Measurements from ENCODE around the gene GLYR1. TPM values are rescaled to one million over a fixed set of nuclear protein-coding genes. Genes with fewer than 3 reads are reported as not detected.

The GLYR1 gene
- total RNA-seq, 2 donors from 2014 or later, result 99.3 to 108 TPM

- Mint-ChIP-seq H3K4me1 (peaks cover 13% of the 10 kb centered on the region), H3K4me3 (no peak overlapping the region), H3K36me3 (ENCODE audit: low read depth) (peaks cover 58% of the 10 kb centered on the region), H3K27me3 (ENCODE audit: insufficient read depth) (no peaks in the 10 kb centered on the region), H3K9me3 (no peaks in the 10 kb centered on the region), H3K27ac (peak overlapping the region; percentile 20)
- Histone ChIP-seq H3K36me3 (ENCODE audit: control insufficient read depth, insufficient read depth, low read length) (peaks cover 68% of the 10 kb centered on the region), H3K27ac (ENCODE audit: low read depth, low read length) (no peak overlapping the region), H3K4me1 (ENCODE audit: control insufficient read depth, insufficient read depth, low read length) (peaks cover 8% of the 10 kb centered on the region), H3K9me3 (ENCODE audit: control insufficient read depth, low read length) (no peaks in the 10 kb centered on the region), H3K27me3 (ENCODE audit: control insufficient read depth, insufficient read depth, low read length, poor library complexity, severe bottlenecking) (no peaks in the 10 kb centered on the region), H3K9ac (ENCODE audit: extremely low read depth, low read length, poor library complexity, severe bottlenecking) (no peak overlapping the region), H3K4me3 (ENCODE audit: low read length) (no peak overlapping the region)
- DNase-seq, result no peak
- no peak for TF ChIP-seq CTCF (conservative IDR thresholded peaks at IDR 0.05)
- 91 to 93% methylated on average over 5 of the region's 5 CpGs for WGBS, 2 experiments (ENCODE audit: insufficient coverage in 1 of 2, insufficient read length in 1 of 2)
Observed at GRCh38 chr16:4868026-4868425, 20.9 kb upstream of the GLYR1 start.

GRCh38 chr16:4866586-4866985 is 19.5 kb upstream of the GLYR1 start:
- Histone ChIP-seq H3K36me3 (ENCODE audit: control insufficient read depth, insufficient read depth, low read length) (peaks cover 69% of the 10 kb centered on the region), H3K27ac (ENCODE audit: low read depth, low read length) (no peak overlapping the region), H3K9me3 (ENCODE audit: control insufficient read depth, low read length) (no peaks in the 10 kb centered on the region), H3K27me3 (ENCODE audit: control insufficient read depth, insufficient read depth, low read length, poor library complexity, severe bottlenecking) (no peaks in the 10 kb centered on the region), H3K4me1 (ENCODE audit: control insufficient read depth, insufficient read depth, low read length) (peaks cover 8% of the 10 kb centered on the region), H3K9ac (ENCODE audit: extremely low read depth, low read length, poor library complexity, severe bottlenecking) (no peak overlapping the region), H3K4me3 (ENCODE audit: low read length) (no peak overlapping the region)
- H3K4me1 Mint-ChIP-seq, result peaks cover 13% of the 10 kb centered on the region
- H3K27me3 Mint-ChIP-seq (ENCODE audit: insufficient read depth), result no peaks in the 10 kb centered on the region
- H3K9me3 Mint-ChIP-seq, result no peaks in the 10 kb centered on the region
- no peak for TF ChIP-seq CTCF (conservative IDR thresholded peaks at IDR 0.05)
- no peak overlapping the region for H3K4me3 Mint-ChIP-seq
- 96 to 97% methylated on average over 12 of the region's 12 CpGs for WGBS, 2 experiments (ENCODE audit: insufficient coverage in 1 of 2, insufficient read length in 1 of 2)
- peaks cover 57% of the 10 kb centered on the region for H3K36me3 Mint-ChIP-seq (ENCODE audit: low read depth)
- no peak for DNase-seq
- peak overlapping the region; percentile 73 for H3K27ac Mint-ChIP-seq

GRCh38 chr16:4865231-4865860 is 18.3 kb upstream of the GLYR1 start:
- H3K9me3 Mint-ChIP-seq, result no peaks in the 10 kb centered on the region
- no peak overlapping the region for H3K4me3 Mint-ChIP-seq
- TF ChIP-seq CTCF (conservative IDR thresholded peaks at IDR 0.05), result no peak
- H3K27ac ChIP-seq (ENCODE audit: low read depth, low read length), result no peak overlapping the region
- H3K9ac ChIP-seq (ENCODE audit: extremely low read depth, low read length, poor library complexity, severe bottlenecking), result no peak overlapping the region
- no peaks in the 10 kb centered on the region for H3K9me3 ChIP-seq (ENCODE audit: control insufficient read depth, low read length)
- no peaks in the 10 kb centered on the region for H3K27me3 Mint-ChIP-seq (ENCODE audit: insufficient read depth)
- H3K4me1 Mint-ChIP-seq, result peaks cover 13% of the 10 kb centered on the region
- peaks cover 8% of the 10 kb centered on the region for H3K4me1 ChIP-seq (ENCODE audit: control insufficient read depth, insufficient read depth, low read length)
- no peak overlapping the region for H3K27ac Mint-ChIP-seq
- peaks cover 71% of the 10 kb centered on the region for H3K36me3 ChIP-seq (ENCODE audit: control insufficient read depth, insufficient read depth, low read length)
- no peak overlapping the region for H3K4me3 ChIP-seq (ENCODE audit: low read length)
- WGBS, 2 experiments (ENCODE audit: insufficient coverage in 1 of 2, insufficient read length in 1 of 2), result 96 to 97% methylated on average over 11 to 13 of the region's 13 CpGs
- no peaks in the 10 kb centered on the region for H3K27me3 ChIP-seq (ENCODE audit: control insufficient read depth, insufficient read depth, low read length, poor library complexity, severe bottlenecking)
- H3K36me3 Mint-ChIP-seq (ENCODE audit: low read depth), result peaks cover 56% of the 10 kb centered on the region
- no peak for DNase-seq

All from endodermal cell (in vitro differentiated cells).